Kidney epithelial cell (primary cell): Measurements from ENCODE around the gene NOP16. TPM values are rescaled to one million over a fixed set of nuclear protein-coding genes. Genes with fewer than 3 reads are reported as not detected.

Experiments used
- DNase-seq: peaks from one replicate; pipeline ENCODE4 v3.0.0-alpha.2; 2010; ENCODE audit warnings: low read depth
- H3K27me3 ChIP-seq: 2 replicates; pipeline ENCODE4 v1.6.0; 2011; ENCODE audit warnings: low read length; ENCODE audit not compliant: control insufficient read depth, insufficient read depth
- H3K36me3 ChIP-seq: 2 replicates; pipeline ENCODE4 v1.5.1; 2011; ENCODE audit warnings: low read length; ENCODE audit not compliant: control insufficient read depth, insufficient read depth
- H3K4me3 ChIP-seq: 2 replicates; pipeline ENCODE4 v1.5.1; 2011; ENCODE audit warnings: low read depth, mild to moderate bottlenecking, control low read depth, low read length
- total RNA-seq: library from RNA; depleted of rRNA; stranded (reverse); fragments of >200 nt; gene quantifications from 2 replicates; pipeline ENCODE4 v1.2.3, GENCODE V29; 2015
- TF ChIP-seq, protein P1 (sequence below): IDR thresholded peaks from 2 replicates; pipeline ENCODE4 v1.5.1; 2011; ENCODE audit warnings: mild to moderate bottlenecking, moderate library complexity, low read length, control low read depth, inconsistent platforms; ENCODE audit not compliant: insufficient read depth, poor library complexity, severe bottlenecking

The NOP16 gene
- total RNA-seq, 1 donor from 2014 or later, result 17.8 TPM

DNA sequence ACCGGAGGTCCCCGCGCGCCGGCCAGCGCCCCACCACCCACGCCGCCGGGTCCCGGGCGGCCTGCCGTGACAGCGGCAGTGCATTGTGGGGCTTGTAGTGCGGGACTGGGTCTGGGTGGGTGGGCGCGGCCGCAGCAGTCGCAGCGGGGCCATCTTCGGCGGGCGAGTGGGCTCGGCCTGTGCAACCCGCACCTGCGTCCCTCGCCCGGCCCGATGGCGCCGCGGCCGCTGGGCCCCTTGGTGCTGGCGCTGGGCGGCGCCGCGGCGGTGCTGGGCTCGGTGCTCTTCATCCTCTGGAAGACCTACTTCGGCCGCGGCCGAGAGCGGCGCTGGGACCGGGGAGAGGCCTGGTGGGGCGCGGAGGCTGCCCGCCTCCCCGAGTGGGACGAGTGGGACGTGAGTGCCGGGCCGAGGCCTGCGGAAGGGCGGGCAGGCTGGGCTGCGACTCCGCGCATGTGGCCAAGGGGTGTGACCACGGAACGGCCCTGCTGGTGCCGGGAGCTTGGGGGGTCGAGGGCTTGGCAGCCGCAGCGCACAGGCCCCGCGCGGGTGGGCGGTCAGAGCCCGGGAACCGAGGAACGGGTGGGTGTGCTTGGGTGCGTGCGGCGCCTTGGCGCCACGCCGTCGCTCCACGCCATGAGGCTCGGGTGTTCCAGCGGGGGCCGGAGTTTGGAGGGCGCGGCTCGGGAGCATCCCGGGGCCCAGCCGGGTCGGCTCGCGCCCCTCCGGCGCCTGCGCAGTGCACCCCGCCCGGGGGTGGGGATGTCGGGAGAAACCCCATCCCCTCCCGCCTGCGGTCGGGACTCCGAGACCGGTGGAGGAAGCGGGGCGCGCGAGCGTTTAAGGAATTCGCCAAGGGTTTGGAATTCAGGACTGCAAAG is 22.8 kb downstream of the NOP16 start, which contains the start of gene ARL10:
ARL10 (plus strand) TSS at position 137 of the 881 bp plus-strand sequence; CDS start at position 214, 77 bp downstream.
- Histone ChIP-seq H3K36me3 (no peaks in the 10 kb centered on the region), H3K4me3 (peak within 1 kb of the TSS; percentile 78), H3K27me3 (no peaks in the 10 kb centered on the region)
- TF ChIP-seq, protein P1, sequence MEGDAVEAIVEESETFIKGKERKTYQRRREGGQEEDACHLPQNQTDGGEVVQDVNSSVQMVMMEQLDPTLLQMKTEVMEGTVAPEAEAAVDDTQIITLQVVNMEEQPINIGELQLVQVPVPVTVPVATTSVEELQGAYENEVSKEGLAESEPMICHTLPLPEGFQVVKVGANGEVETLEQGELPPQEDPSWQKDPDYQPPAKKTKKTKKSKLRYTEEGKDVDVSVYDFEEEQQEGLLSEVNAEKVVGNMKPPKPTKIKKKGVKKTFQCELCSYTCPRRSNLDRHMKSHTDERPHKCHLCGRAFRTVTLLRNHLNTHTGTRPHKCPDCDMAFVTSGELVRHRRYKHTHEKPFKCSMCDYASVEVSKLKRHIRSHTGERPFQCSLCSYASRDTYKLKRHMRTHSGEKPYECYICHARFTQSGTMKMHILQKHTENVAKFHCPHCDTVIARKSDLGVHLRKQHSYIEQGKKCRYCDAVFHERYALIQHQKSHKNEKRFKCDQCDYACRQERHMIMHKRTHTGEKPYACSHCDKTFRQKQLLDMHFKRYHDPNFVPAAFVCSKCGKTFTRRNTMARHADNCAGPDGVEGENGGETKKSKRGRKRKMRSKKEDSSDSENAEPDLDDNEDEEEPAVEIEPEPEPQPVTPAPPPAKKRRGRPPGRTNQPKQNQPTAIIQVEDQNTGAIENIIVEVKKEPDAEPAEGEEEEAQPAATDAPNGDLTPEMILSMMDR, result no peak
- DNase-seq, result no peak

DNA sequence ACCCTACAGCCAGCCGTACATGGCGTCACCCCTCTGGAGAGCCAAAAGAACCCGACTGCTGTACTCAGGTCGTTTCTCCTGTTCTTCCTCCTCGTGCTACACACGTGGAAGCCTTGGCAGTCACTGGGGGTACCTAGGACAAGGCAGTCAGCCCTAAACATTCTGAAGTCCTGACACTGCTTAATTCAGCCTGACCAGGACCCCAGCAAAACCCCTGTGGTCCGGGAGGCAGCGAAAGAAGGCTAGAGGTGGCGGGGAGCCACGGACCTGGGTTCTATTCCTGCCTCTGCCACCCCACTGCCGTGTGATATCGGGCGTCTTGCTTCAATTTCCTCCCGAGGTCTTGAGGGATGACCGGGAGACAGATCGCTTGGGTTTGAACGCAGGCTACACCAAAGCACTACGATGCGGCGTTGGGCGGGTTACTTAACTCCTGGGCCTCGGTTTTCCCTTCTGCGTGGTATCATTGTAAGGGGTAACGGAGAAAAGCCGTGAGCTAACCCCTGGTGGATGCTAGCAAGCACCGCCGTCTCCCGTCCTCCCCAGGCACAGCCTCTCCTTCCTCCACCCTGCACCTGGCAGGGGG is 23.5 kb downstream of the NOP16 start:
- TF ChIP-seq, protein P1, result no peak

DNA sequence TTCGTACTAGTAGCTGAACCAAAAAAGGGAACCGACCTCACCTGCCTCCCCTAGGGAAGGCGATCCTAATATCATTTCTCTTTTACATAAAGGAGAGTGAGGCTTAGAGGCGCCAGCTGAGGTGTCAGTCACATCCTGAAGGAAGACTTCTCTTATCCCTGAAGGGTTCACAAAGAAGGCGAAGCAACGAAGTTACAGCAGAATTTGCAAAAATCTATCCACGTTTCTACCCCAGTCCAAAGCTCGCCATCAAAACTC is 26.2 kb downstream of the NOP16 start:
- no peak overlapping the region for H3K4me3 ChIP-seq
- TF ChIP-seq, protein P1, result no peak

More for the DNA sequence above, 23.5 kb downstream of the NOP16 start:
- peak overlapping the region; percentile 78 for H3K4me3 ChIP-seq
- H3K27me3 ChIP-seq, result no peaks in the 10 kb centered on the region
- no peaks in the 10 kb centered on the region for H3K36me3 ChIP-seq
- no peak for DNase-seq

DNA sequence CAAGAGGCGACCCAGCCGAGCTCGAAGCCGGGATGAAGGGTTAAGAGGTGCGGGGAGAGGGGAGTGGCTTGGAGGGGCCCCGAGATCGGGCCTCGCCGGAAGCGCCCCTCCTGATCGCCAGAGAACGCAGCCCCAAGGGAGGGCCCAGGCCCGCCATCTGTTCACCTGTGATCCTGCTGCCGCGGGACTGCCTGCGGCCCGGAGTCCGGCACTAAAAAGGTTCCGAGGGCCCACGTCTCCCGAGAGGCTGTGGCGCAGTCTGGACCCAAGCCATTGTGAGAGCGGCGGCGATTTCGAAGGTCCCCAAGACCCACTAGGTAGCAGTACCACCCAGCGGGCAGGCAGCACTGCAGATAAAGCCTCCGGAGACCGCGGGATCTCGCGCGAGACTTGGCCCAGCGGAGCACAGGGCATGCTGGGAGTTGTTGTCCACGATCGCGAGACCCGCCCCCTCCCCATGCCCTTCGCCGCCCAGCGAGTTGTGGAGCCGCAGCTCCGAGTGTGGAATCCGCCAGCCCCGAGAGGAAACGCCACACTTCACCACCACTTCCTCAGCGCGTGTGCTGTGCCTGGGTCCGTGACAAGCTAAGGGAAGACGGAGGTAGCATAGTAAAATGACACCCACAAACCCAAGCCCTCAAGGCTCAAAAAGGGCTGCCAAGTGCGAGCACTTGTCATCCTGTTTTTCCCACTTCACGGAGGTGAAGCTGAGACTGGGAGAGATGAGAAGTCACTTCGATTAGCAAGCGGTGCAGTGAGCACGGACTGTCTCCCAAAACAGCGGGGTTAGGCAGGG is 26.8 kb downstream of the NOP16 start, which contains the start of gene KIAA1191:
KIAA1191 (minus strand) TSS at position 328 of the 796 bp plus-strand sequence. CDS start 2,256 bp downstream, outside the sequence.
- Histone ChIP-seq H3K4me3 (peak within 1 kb of the TSS; percentile 93), H3K27me3 (no peaks in the 10 kb centered on the region), H3K36me3 (no peaks in the 10 kb centered on the region)
- TF ChIP-seq, protein P1, result peak; percentile 24
- DNase-seq, result peak; percentile 74

More for the DNA sequence above, 26.2 kb downstream of the NOP16 start:
- H3K27me3 ChIP-seq, result no peaks in the 10 kb centered on the region
- no peaks in the 10 kb centered on the region for H3K36me3 ChIP-seq
- no peak for DNase-seq

DNA sequence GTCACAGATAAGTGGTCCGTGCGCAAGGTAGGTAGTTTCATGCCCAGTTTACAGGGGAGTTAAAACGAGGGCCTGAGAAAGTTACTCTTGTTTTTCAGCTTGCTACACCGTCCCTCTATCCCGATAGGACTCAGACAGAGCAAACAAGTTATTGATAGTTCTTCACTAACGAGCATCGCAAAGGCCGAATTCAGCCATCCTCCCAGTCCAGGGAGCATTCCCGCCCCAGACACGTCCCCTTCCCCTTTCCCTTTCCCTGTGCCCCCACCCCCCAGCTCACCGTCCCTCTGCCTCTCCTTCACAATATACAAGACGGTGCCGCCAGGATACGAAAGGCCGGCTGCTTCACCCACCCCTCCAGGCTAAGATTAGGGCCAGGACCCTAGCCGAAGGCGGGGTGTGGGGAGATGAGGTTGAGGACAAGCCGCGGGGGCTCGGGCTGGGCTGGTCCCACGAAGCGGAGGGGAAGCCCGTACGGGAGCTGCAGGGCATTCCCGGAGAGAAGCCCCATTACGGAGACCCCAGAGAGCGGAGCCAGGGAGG is 27.4 kb downstream of the NOP16 start:
- Histone ChIP-seq H3K36me3 (peaks cover 1% of the 10 kb centered on the region), H3K27me3 (no peaks in the 10 kb centered on the region), H3K4me3 (peak overlapping the region; percentile 93)
- TF ChIP-seq, protein P1, result no peak
- no peak for DNase-seq
